ENCODE data around the gene PANK1.

DNA sequence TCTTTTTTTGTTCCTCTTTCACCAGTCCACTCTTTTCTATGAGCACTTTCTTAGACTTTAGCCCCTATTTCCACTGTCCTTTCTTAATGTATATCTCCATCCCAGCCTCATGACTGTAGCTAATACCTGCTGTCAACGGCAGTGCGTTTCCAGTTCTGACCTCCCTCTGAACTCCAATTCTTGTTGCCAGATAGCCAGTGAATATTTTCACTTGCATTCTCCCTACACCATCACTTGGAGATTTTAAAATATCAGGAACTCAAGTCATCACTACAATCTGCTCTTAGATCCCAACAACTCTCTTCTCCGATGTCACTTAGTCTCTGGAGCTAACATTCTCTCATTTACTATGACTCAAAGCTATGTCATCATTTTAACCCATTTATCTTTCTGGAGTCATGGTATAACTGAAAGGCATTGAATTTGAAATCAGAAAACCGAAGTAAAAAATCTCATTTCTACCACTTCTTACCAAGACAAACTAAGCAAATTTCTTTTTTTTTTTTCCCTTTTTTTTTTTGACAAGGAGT, 104.6 kb downstream of the PANK1 start:
- TF ChIP-seq EZH2phosphoT487 (IDR thresholded peaks at IDR 0.05; ENCODE audit: low read length) (no peak), EZH2 (optimal IDR thresholded peaks at IDR 0.05; ENCODE audit: low read depth, low read length) (no peak)
- TF ChIP-seq, protein P1, sequence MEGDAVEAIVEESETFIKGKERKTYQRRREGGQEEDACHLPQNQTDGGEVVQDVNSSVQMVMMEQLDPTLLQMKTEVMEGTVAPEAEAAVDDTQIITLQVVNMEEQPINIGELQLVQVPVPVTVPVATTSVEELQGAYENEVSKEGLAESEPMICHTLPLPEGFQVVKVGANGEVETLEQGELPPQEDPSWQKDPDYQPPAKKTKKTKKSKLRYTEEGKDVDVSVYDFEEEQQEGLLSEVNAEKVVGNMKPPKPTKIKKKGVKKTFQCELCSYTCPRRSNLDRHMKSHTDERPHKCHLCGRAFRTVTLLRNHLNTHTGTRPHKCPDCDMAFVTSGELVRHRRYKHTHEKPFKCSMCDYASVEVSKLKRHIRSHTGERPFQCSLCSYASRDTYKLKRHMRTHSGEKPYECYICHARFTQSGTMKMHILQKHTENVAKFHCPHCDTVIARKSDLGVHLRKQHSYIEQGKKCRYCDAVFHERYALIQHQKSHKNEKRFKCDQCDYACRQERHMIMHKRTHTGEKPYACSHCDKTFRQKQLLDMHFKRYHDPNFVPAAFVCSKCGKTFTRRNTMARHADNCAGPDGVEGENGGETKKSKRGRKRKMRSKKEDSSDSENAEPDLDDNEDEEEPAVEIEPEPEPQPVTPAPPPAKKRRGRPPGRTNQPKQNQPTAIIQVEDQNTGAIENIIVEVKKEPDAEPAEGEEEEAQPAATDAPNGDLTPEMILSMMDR (IDR thresholded peaks at IDR 0.05; ENCODE audit: low read length) = no peak
